Adrenal gland (tissue), 12 donors: Measurements from ENCODE around the gene AOX1. TPM values are rescaled to one million over a fixed set of nuclear protein-coding genes. Genes with fewer than 3 reads are reported as not detected.
"Not testable (repeated sequence)": the region's sequence is repeated elsewhere in the genome, so short reads cannot be mapped to it uniquely, and the experiment has no call there.

Experiments used
- DNase-seq, 7 donors: peaks; one replicate each; pipeline ENCODE4 v3.0.0-alpha.2; 2019 to 2020
- H3K27ac ChIP-seq, 5 donors: fragments of 200-600 bp; sonication (generic) in 4 of 5; 1 replicate in 3 of 5; 2 replicates in 2 of 5; pipeline versions ENCODE4 v1.5.1 to v1.8.0; 2016 to 2020; ENCODE audit warnings: mild to moderate bottlenecking in 1 of 5
- H3K27me3 ChIP-seq: fragments of 200-600 bp; 2 replicates; pipeline ENCODE4 v1.8.0; 2021
- H3K36me3 ChIP-seq, 2 donors: fragments of 200-600 bp; replicated peaks in 1 of 2; 1 replicate in 1 of 2; 2 replicates in 1 of 2; pipeline versions ENCODE4 v1.5.1 to v1.8.0; 2018 to 2022
- H3K4me1 ChIP-seq, 2 donors: fragments of 200-600 bp; replicated peaks in 1 of 2; 1 replicate in 1 of 2; 2 replicates in 1 of 2; pipeline versions ENCODE4 v1.5.1 to v1.8.0; 2018 to 2021
- H3K4me3 ChIP-seq, 4 donors: fragments of 200-600 bp; sonication (generic) in 3 of 4; one replicate each; pipeline ENCODE4 v1.5.1; 2016 to 2018
- H3K9me3 ChIP-seq, 3 donors: fragments of 200-600 bp; sonication (generic) in 1 of 3; replicated peaks in 1 of 3; 1 replicate in 2 of 3; 2 replicates in 1 of 3; pipeline versions ENCODE4 v1.5.1 to v1.8.0; 2016 to 2021
- POLR2A ChIP-seq, 2 donors: fragments of 450-650 bp; IDR thresholded peaks; one replicate each; pipeline ENCODE4 v1.6.1; 2017; ENCODE audit warnings: antibody characterized with exemption in 2 of 2, mild to moderate bottlenecking in 2 of 2, moderate library complexity in 1 of 2
- WGBS, 4 donors: extraction: QIAGEN DNeasy Blood & Tissue Kit in 2 of 4; methylation state at CpG; one replicate each; pipeline versions ENCODE4 v1.1.5 to v1.1.7; 2013 to 2017; 5-methylcytosine and 5-hydroxymethylcytosine counted together
- intact Hi-C, 2 donors: fragments of 100-400 bp; cut with DNase I; formaldehyde crosslinking; loops; one replicate each; pipeline versions ENCODE4 v1.14.1 to v1.15.0; 2022 to 2023
- polyA plus RNA-seq, 3 donors: library from polyadenylated mRNA; stranded (reverse); fragments of 200-250 nt in 2 of 3; fragments of 350-450 nt in 1 of 3; fragmentation: Illumina TruSeq in 1 of 3; extraction: RNeasy Lipid Tissue Mini Kit (QIAGEN cat#74804) in 1 of 3; gene quantifications; one replicate each; pipeline ENCODE4 v1.2.3, GENCODE V29; 2013 to 2014
- total RNA-seq, 9 donors: library from RNA; depleted of rRNA in 4 of 9; stranded (reverse); fragments of >200 nt in 4 of 9; fragments of 120-200 nt in 1 of 9; fragmentation: NEBNext Ultra II Directional in 1 of 9; extraction: Animal tissue kit (Norgen Biotek cat#: 25700) in 1 of 9; gene quantifications; one replicate each; pipeline versions ENCODE4 v1.1.0 to v1.2.4, GENCODE V29; 2013 to 2023
- TF ChIP-seq, protein P1 (sequence below), 6 experiments: fragments of 450-650 bp in 4 of 6; fragments of 200-600 bp in 2 of 6; sonication (generic) in 1 of 6; IDR thresholded peaks; 1 replicate in 5 of 6; 2 replicates in 1 of 6; pipeline versions ENCODE4 v1.5.1 to v1.8.0; 2016 to 2021; ENCODE audit warnings: antibody characterized with exemption in 6 of 6, mild to moderate bottlenecking in 2 of 6, moderate library complexity in 1 of 6
- donor health status: healthy with polysubstance abuse.
- donor health status: Bipolar disorder and iron deficiency.
- donor health status: DM: yes; HTN: yes; CAD: no.
- donor health status: DM: no; HTN: no; CAD: no.
- donor health status: DM: no; HTN: no; CAD: no.
- donor health status: DM: yes; HTN: yes; CAD: no.

AOX1 gene
- total and polyA plus RNA-seq, 12 donors = 101 to 1,121 (median 681) TPM

DNA sequence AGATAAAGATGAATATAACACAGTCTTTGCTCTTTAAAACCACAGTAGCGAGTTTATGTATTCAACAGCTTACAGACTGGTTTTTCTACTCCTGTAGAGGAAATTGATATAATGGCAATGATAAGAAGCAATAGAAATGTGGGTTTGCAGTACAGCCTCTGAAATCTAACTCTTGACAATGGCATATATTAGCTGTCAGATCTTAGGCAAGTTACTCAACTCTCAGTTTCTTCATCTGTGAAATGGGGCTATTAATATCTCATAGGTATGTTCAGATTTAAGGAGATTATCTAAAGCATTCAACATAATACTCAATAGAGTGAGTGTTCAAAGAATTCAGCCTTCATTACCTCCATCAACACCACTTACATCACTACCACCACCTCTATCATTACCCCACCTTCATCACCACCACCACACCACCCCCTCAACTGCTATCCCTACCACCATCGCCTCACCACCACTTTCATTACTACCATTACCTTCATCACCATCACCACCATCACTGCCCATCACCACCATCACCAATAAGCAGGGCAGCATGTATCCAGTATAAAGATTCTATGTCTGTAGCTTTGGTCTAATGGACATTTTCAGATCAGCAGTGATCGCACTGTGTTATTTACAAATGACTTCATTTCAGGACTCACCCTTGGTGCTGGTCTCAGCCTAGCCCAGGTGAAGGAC is 22.7 kb downstream of the AOX1 start:
- H3K27me3 ChIP-seq = no peaks in the 10 kb centered on the region
- intact Hi-C loops = no loop called here
- DNase-seq = no peak

DNA sequence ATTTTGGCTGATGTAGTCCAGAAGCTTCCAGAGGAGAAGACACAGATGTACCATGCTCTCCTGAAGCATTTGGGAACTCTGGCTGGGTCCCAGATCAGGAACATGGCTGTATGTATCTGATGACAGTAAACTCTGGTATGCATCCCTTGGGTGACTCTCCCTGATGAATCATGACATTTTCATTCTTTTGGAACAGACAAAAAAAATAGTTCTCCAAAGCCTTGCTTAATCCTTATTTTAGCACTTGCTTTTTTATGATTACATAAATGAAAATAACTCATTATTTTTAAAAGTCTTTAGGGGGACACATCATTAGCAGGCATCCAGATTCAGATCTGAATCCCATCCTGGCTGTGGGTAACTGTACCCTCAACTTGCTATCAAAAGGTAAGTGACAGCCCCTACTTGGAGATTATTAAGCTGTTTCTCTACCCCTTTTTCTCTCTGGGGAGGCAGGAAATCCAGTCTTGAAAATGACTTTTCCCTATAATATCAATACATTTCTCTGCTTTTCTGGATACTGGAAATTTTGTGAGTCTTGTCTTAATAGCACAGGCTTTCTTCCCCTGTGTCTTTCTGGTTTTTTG is 23.3 kb downstream of the AOX1 start:
- Histone ChIP-seq H3K4me1 (peaks cover 0 to 24% of the 10 kb centered on the region in 2 donors), H3K4me3 (no peak overlapping the region), H3K9me3 (no peaks in the 10 kb centered on the region), H3K36me3 (peaks cover 0 to 95% of the 10 kb centered on the region in 2 donors), H3K27ac (peak overlapping the region; percentile 30 to 90 (median 64)), H3K27me3 (no peaks in the 10 kb centered on the region)
- TF ChIP-seq, protein P1, sequence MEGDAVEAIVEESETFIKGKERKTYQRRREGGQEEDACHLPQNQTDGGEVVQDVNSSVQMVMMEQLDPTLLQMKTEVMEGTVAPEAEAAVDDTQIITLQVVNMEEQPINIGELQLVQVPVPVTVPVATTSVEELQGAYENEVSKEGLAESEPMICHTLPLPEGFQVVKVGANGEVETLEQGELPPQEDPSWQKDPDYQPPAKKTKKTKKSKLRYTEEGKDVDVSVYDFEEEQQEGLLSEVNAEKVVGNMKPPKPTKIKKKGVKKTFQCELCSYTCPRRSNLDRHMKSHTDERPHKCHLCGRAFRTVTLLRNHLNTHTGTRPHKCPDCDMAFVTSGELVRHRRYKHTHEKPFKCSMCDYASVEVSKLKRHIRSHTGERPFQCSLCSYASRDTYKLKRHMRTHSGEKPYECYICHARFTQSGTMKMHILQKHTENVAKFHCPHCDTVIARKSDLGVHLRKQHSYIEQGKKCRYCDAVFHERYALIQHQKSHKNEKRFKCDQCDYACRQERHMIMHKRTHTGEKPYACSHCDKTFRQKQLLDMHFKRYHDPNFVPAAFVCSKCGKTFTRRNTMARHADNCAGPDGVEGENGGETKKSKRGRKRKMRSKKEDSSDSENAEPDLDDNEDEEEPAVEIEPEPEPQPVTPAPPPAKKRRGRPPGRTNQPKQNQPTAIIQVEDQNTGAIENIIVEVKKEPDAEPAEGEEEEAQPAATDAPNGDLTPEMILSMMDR (IDR thresholded peaks at IDR 0.05) = no peak
- TF ChIP-seq POLR2A (IDR thresholded peaks at IDR 0.05) = no peak
- intact Hi-C loops = no loop called here
- DNase-seq = peak; percentile 35 to 85 (median 82)

More for the DNA sequence above, 22.7 kb downstream of the AOX1 start:
- peaks cover 0 to 95% of the 10 kb centered on the region in 2 donors for H3K36me3 ChIP-seq
- TF ChIP-seq POLR2A (IDR thresholded peaks at IDR 0.05) = no peak
- TF ChIP-seq, protein P1 (IDR thresholded peaks at IDR 0.05) = no peak
- H3K27ac ChIP-seq = peak overlapping the region in 4 of 5 donors; percentile 15 to 90 (median 50)
- peaks cover 0 to 31% of the 10 kb centered on the region in 2 donors for H3K4me1 ChIP-seq
- WGBS, 4 donors = 61 to 75% (median 65%) methylated on average over 3 of the region's 3 CpGs
- no peaks in the 10 kb centered on the region for H3K9me3 ChIP-seq
- H3K4me3 ChIP-seq = no peak overlapping the region

DNA sequence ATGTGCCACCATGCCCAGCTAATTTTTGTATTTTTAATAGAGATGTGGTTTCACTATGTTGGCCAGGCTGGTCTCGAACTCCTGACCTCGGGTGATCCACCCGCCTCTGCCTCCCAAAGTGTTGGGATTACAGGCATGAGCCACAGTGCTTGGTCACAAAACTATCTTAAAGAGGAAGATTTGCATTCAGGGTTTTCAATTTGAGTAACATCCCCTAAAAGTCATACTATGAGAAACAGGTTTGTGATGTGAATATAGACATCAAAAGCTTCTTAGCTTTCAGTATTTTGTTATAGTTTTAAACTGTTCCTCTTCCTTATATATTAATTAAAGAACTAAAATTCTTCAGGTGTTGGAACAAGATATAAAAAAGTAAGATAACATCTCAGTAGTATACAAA is 24.4 kb downstream of the AOX1 start:
- 85 to 98% (median 92%) methylated on average over 3 of the region's 3 CpGs for WGBS, 4 donors
- H3K27ac ChIP-seq = peak overlapping the region in 3 of 5 donors; percentile 2 to 78 (median 64)
- H3K9me3 ChIP-seq, H3K4me3 ChIP-seq, DNase-seq, intact Hi-C loops, H3K27me3 ChIP-seq: not testable (repeated sequence)
- peaks cover under 1 to 26% of the 10 kb centered on the region in 2 donors for H3K4me1 ChIP-seq
- peaks cover 0 to 96% of the 10 kb centered on the region in 2 donors for H3K36me3 ChIP-seq

DNA sequence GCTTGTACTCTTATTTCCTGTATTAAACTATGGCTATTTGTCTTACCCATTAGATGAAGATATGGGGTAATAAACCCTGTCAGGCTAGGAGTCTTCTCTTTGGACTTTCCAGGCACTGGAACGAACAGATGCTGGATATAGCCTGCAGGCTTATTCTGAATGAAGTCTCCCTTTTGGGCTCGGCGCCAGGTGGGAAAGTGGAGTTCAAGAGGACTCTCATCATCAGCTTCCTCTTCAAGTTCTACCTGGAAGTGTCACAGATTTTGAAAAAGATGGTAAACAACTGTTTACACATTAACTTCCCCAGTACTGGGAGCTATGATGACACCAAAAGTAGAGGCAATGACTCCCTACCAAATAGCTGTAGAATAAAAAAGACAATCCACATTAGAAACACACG is 27.9 kb downstream of the AOX1 start:
- Histone ChIP-seq H3K27me3 (no peaks in the 10 kb centered on the region), H3K4me1 (peaks cover 28 to 53% of the 10 kb centered on the region in 2 donors), H3K9me3 (no peaks in the 10 kb centered on the region), H3K27ac (peak overlapping the region in 3 of 5 donors; percentile 2 to 89 (median 38)), H3K36me3 (peaks cover 0 to 69% of the 10 kb centered on the region in 2 donors), H3K4me3 (no peak overlapping the region)
- intact Hi-C loops = no loop called here
- peak in 1 of 7 donors; percentile 66 for DNase-seq
- 86 to 90% (median 89%) methylated on average over 4 of the region's 4 CpGs for WGBS, 4 donors
- no peak for TF ChIP-seq POLR2A (IDR thresholded peaks at IDR 0.05)
- TF ChIP-seq, protein P1 (IDR thresholded peaks at IDR 0.05) = no peak
